Measurements from ENCODE around the gene SPATA2. TPM values are rescaled to one million over a fixed set of nuclear protein-coding genes. Genes with fewer than 3 reads are reported as not detected.

The SPATA2 gene
- total RNA-seq, 1 donor from 2014 or later, result 4.7 TPM

- intact Hi-C loops (cut with DNase I), result no loop called here
- DNase-seq (ENCODE audit: extremely low spot score in 2 of 2), result no peak
- Histone ChIP-seq H3K27ac (no peak overlapping the region), H3K4me3 (no peak overlapping the region), H3K27me3 (no peaks in the 10 kb centered on the region), H3K36me3 (no peaks in the 10 kb centered on the region), H3K9me3 (no peaks in the 10 kb centered on the region), H3K4me1 (peaks cover 25% of the 10 kb centered on the region)
- TF ChIP-seq POLR2A (IDR thresholded peaks at IDR 0.05) (no peak), POLR2AphosphoS5 (IDR thresholded peaks at IDR 0.05; ENCODE audit: insufficient read depth in 1 of 2, low read depth in 1 of 2) (no peak)
- TF ChIP-seq, protein P1, sequence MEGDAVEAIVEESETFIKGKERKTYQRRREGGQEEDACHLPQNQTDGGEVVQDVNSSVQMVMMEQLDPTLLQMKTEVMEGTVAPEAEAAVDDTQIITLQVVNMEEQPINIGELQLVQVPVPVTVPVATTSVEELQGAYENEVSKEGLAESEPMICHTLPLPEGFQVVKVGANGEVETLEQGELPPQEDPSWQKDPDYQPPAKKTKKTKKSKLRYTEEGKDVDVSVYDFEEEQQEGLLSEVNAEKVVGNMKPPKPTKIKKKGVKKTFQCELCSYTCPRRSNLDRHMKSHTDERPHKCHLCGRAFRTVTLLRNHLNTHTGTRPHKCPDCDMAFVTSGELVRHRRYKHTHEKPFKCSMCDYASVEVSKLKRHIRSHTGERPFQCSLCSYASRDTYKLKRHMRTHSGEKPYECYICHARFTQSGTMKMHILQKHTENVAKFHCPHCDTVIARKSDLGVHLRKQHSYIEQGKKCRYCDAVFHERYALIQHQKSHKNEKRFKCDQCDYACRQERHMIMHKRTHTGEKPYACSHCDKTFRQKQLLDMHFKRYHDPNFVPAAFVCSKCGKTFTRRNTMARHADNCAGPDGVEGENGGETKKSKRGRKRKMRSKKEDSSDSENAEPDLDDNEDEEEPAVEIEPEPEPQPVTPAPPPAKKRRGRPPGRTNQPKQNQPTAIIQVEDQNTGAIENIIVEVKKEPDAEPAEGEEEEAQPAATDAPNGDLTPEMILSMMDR (IDR thresholded peaks at IDR 0.05), result no peak
Measured at GRCh38 chr20:49918446-49918845, 3.1 kb upstream of the SPATA2 start.

DNA sequence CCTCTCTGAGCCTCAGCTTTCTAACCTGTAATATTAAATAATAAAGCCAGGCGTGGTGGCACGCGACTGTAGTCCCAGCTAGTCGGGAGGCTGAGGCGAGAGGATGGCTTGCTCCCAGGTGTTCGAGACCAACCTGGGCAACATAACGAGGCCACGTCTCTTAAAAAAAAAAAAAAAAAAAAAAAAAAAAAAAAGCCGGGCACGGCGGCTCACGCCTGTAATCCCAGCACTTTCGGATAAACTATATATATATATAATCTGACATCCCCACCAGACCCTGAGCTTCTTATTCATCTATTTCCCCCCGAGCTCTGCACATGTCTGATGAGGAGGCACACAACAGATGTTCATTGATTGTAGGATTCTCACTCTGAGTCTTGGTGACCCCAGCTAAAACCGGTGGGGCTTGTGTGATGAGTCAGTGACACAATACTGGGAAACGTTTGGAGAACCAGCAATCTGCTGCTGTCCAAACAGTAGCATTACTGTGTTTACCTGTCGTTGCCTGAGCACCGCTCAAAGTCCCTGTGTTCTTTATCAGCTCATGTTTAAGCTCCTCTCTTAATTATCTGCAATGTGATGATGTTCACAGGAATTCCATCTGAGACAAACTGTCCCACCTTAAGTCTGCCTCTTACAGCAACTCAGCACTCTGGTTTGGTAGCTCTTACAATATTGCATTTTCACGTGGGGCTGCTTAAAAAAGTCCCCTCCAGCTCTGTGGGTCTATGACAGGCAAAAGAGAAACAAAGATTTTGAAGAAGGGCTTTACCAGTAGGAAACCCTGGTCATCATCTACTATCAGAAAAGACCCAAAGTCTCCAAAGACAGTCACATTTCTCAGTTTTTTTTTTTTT is 1.0 kb upstream of the SPATA2 start:
- Histone ChIP-seq H3K27ac (peak overlapping the region; percentile 97), H3K4me1 (peaks cover 40% of the 10 kb centered on the region), H3K27me3 (no peaks in the 10 kb centered on the region), H3K9me3 (no peaks in the 10 kb centered on the region), H3K36me3 (no peaks in the 10 kb centered on the region), H3K4me3 (peak overlapping the region; percentile 87 to 91)
- no peak for DNase-seq (ENCODE audit: extremely low spot score in 2 of 2)
- intact Hi-C loops (cut with DNase I), result no loop called here
- TF ChIP-seq, protein P1 (IDR thresholded peaks at IDR 0.05), result no peak
- TF ChIP-seq POLR2AphosphoS5 (IDR thresholded peaks at IDR 0.05; ENCODE audit: insufficient read depth in 1 of 2, low read depth in 1 of 2) (no peak), POLR2A (IDR thresholded peaks at IDR 0.05) (no peak)

GRCh38 chr20:49915118-49915379 is 280 bp downstream of the SPATA2 start:
- Histone ChIP-seq H3K4me3 (peak overlapping the region; percentile 87 to 91), H3K27ac (peak overlapping the region; percentile 97), H3K36me3 (no peaks in the 10 kb centered on the region), H3K9me3 (no peaks in the 10 kb centered on the region), H3K27me3 (no peaks in the 10 kb centered on the region), H3K4me1 (peaks cover 43% of the 10 kb centered on the region)
- intact Hi-C loops (cut with DNase I), result no loop called here
- TF ChIP-seq, protein P1 (IDR thresholded peaks at IDR 0.05), result no peak
- TF ChIP-seq POLR2A (IDR thresholded peaks at IDR 0.05), result no peak
- DNase-seq (ENCODE audit: extremely low spot score in 2 of 2), result no peak

- no peaks in the 10 kb centered on the region for H3K36me3 ChIP-seq
- H3K4me1 ChIP-seq, result peaks cover 45% of the 10 kb centered on the region
- no peaks in the 10 kb centered on the region for H3K27me3 ChIP-seq
- H3K9me3 ChIP-seq, result no peaks in the 10 kb centered on the region
- peak overlapping the region; percentile 87 to 91 for H3K4me3 ChIP-seq
- no peak for DNase-seq (ENCODE audit: extremely low spot score in 2 of 2)
- TF ChIP-seq POLR2AphosphoS5 (IDR thresholded peaks at IDR 0.05; ENCODE audit: insufficient read depth in 1 of 2, low read depth in 1 of 2) (no peak), POLR2A (IDR thresholded peaks at IDR 0.05) (no peak)
- TF ChIP-seq, protein P1 (IDR thresholded peaks at IDR 0.05), result no peak
- peak overlapping the region; percentile 97 for H3K27ac ChIP-seq
- intact Hi-C loops (cut with DNase I), result no loop called here
Measured at GRCh38 chr20:49914310-49915117, 815 bp downstream of the SPATA2 start.
